HL-60 (cell line): Measurements from ENCODE around the gene XRN2.

Experiments
- CTCF ChIP-seq: IDR thresholded peaks from one replicate; pipeline ENCODE4 v1.5.1; 2011; ENCODE audit warnings: low read length, control low read depth, inconsistent platforms; ENCODE audit not compliant: insufficient read depth
- POLR2AphosphoS5 ChIP-seq: IDR thresholded peaks from 2 replicates; pipeline ENCODE4 v1.6.1; 2012; ENCODE audit warnings: low read depth
- SPI1 ChIP-seq: IDR thresholded peaks from 2 replicates; pipeline ENCODE4 v1.6.1; 2012; ENCODE audit warnings: low read depth, mild to moderate bottlenecking, borderline replicate concordance

GRCh38 chr20:21258411-21258810, 44.7 kb upstream of the XRN2 start:
- TF ChIP-seq POLR2AphosphoS5 (no peak), SPI1 (no peak), CTCF (no peak)
